WTC11 (cell line): ENCODE results near the gene INPP4B. TPM values are rescaled to one million over a fixed set of nuclear protein-coding genes. Genes with fewer than 3 reads are reported as not detected.
"Not testable (repeated sequence)": the region's sequence is repeated elsewhere in the genome, so short reads cannot be mapped to it uniquely, and the experiment has no call there.

Experiments used
- ATAC-seq: fragments of 200-7000 bp; cut with Tn5 transposase; 2 replicates; pipeline ENCODE4 v1.10.0; 2021; ENCODE audit warnings: mild to moderate bottlenecking, moderate library complexity
- CTCF ChIA-PET: fragments of 300-600 bp; sonication (Branson Sonifier 250); formaldehyde crosslinking; loops from one replicate; lab custom pipeline; 2021; ENCODE audit warnings: antibody characterized with exemption; lab: Charles Lee
- POLR2A ChIA-PET: fragments of 350-600 bp; sonication (Branson Sonifier 250); formaldehyde crosslinking; loops from one replicate; lab custom pipeline; 2021; ENCODE audit warnings: antibody characterized with exemption; lab: Charles Lee
- DNase-seq: peaks from one replicate; pipeline ENCODE4 v3.0.0; 2021; ENCODE audit warnings: low spot score
- H3K27ac Mint-ChIP-seq: 2 replicates; pipeline ENCODE4 v1.8.0; 2021; ENCODE audit warnings: mixed read lengths
- H3K27me3 Mint-ChIP-seq: 2 replicates; pipeline ENCODE4 v1.8.0; 2021; ENCODE audit warnings: low read depth, mild to moderate bottlenecking, moderate library complexity, mixed read lengths
- H3K36me3 Mint-ChIP-seq: 2 replicates; pipeline ENCODE4 v1.8.0; 2021; ENCODE audit warnings: mixed read lengths
- H3K4me1 Mint-ChIP-seq: 2 replicates; pipeline ENCODE4 v1.8.0; 2022; ENCODE audit warnings: mixed read lengths
- H3K4me3 Mint-ChIP-seq: 2 replicates; pipeline ENCODE4 v1.8.0; 2021; ENCODE audit warnings: mild to moderate bottlenecking, moderate library complexity, mixed read lengths
- H3K9me3 Mint-ChIP-seq: 2 replicates; pipeline ENCODE4 v1.8.0; 2021; ENCODE audit warnings: mixed read lengths
- ATF1 ChIP-seq: sonication (generic); formaldehyde crosslinking; IDR thresholded peaks from 2 replicates; pipeline ENCODE4 v1.8.1; 2023; ENCODE audit warnings: mild to moderate bottlenecking, moderate library complexity, missing genetic modification reagents
- ELF4 ChIP-seq: sonication (generic); formaldehyde crosslinking; IDR thresholded peaks from 2 replicates; pipeline ENCODE4 v1.8.1; 2022; ENCODE audit warnings: low read depth, mild to moderate bottlenecking, moderate library complexity, missing genetic modification reagents
- ESRRA ChIP-seq: sonication (generic); formaldehyde crosslinking; IDR thresholded peaks from 2 replicates; pipeline ENCODE4 v1.8.1; 2022; ENCODE audit warnings: mild to moderate bottlenecking, missing genetic modification reagents, borderline replicate concordance
- FOXJ3 ChIP-seq: sonication (generic); formaldehyde crosslinking; IDR thresholded peaks from 2 replicates; pipeline ENCODE4 v1.9.0; 2021; ENCODE audit warnings: missing genetic modification reagents, mild to moderate bottlenecking, borderline replicate concordance
- FOXP1 ChIP-seq: sonication (generic); formaldehyde crosslinking; IDR thresholded peaks from 2 replicates; pipeline ENCODE4 v1.8.0; 2022; ENCODE audit warnings: missing genetic modification reagents, mild to moderate bottlenecking, moderate library complexity, borderline replicate concordance
- GRHL2 ChIP-seq: fragments of 250-450 bp; sonication (Bioruptor Pico); IDR thresholded peaks from 2 replicates; pipeline ENCODE4 v1.8.0; 2022; ENCODE audit warnings: mild to moderate bottlenecking, moderate library complexity; ENCODE audit not compliant: insufficient replicate concordance, severe bottlenecking
- GTF2I ChIP-seq: fragments of 250-450 bp; sonication (Bioruptor Pico); conservative IDR thresholded peaks from 2 replicates; pipeline ENCODE4 v1.4.0; 2021; ENCODE audit warnings: mild to moderate bottlenecking
- HMGA2 ChIP-seq: fragments of 250-450 bp; sonication (Bioruptor Pico); IDR thresholded peaks from 2 replicates; pipeline ENCODE4 v1.4.0; 2021; ENCODE audit warnings: mild to moderate bottlenecking, moderate library complexity
- NFYB ChIP-seq: sonication (generic); formaldehyde crosslinking; conservative IDR thresholded peaks from 2 replicates; pipeline ENCODE4 v1.8.0; 2022; ENCODE audit warnings: low read depth, missing genetic modification reagents
- OVOL2 ChIP-seq: fragments of 250-450 bp; sonication (Bioruptor Pico); IDR thresholded peaks from 2 replicates; pipeline ENCODE4 v1.9.0; 2021; ENCODE audit warnings: mild to moderate bottlenecking, borderline replicate concordance
- RORB ChIP-seq: fragments of 250-450 bp; sonication (Bioruptor Pico); IDR thresholded peaks from 2 replicates; pipeline ENCODE4 v1.9.0; 2021; ENCODE audit warnings: mild to moderate bottlenecking
- TEAD1 ChIP-seq: sonication (generic); formaldehyde crosslinking; IDR thresholded peaks from 2 replicates; pipeline ENCODE4 v1.8.0; 2022; ENCODE audit warnings: mild to moderate bottlenecking, missing genetic modification reagents
- ZNF121 ChIP-seq: sonication (generic); formaldehyde crosslinking; IDR thresholded peaks from 2 replicates; pipeline ENCODE4 v1.8.0; 2023; ENCODE audit warnings: missing genetic modification reagents
- ZNF219 ChIP-seq: sonication (generic); formaldehyde crosslinking; IDR thresholded peaks from 2 replicates; pipeline ENCODE4 v1.8.0; 2023; ENCODE audit warnings: missing genetic modification reagents, mild to moderate bottlenecking, borderline replicate concordance
- ZNF232 ChIP-seq: sonication (generic); formaldehyde crosslinking; IDR thresholded peaks from 2 replicates; pipeline ENCODE4 v1.8.0; 2022; ENCODE audit warnings: mild to moderate bottlenecking, missing genetic modification reagents
- ZNF317 ChIP-seq: sonication (generic); formaldehyde crosslinking; IDR thresholded peaks from 2 replicates; pipeline ENCODE4 v1.8.1; 2023; ENCODE audit warnings: low read depth, mild to moderate bottlenecking, moderate library complexity, missing genetic modification reagents, borderline replicate concordance
- ZNF396 ChIP-seq: fragments of 250-450 bp; sonication (Bioruptor Pico); IDR thresholded peaks from 2 replicates; pipeline ENCODE4 v1.8.0; 2021; ENCODE audit warnings: mild to moderate bottlenecking, moderate library complexity, borderline replicate concordance
- ZNF423 ChIP-seq: fragments of 250-450 bp; sonication (Bioruptor Pico); IDR thresholded peaks from 2 replicates; pipeline ENCODE4 v2.1.2; 2022; ENCODE audit warnings: mild to moderate bottlenecking, moderate library complexity
- ZNF671 ChIP-seq: fragments of 250-450 bp; sonication (Bioruptor Pico); IDR thresholded peaks from 2 replicates; pipeline ENCODE4 v1.8.0; 2021; ENCODE audit warnings: mild to moderate bottlenecking
- total RNA-seq: library from RNA; stranded (reverse); gene quantifications from 3 replicates; pipeline ENCODE4 v1.2.3, GENCODE V29; 2021
- TF ChIP-seq, protein P1 (sequence below): sonication (generic); formaldehyde crosslinking; IDR thresholded peaks from 2 replicates; pipeline ENCODE4 v1.8.0; 2022; ENCODE audit warnings: mild to moderate bottlenecking, missing genetic modification reagents
- TF ChIP-seq, protein P2 (sequence below): fragments of 250-450 bp; sonication (Bioruptor Pico); IDR thresholded peaks from 2 replicates; pipeline ENCODE4 v1.9.0; 2021; ENCODE audit warnings: moderate library complexity, mild to moderate bottlenecking, inconsistent platforms, borderline replicate concordance
- TF ChIP-seq, protein P3 (sequence below): fragments of 200-600 bp; IDR thresholded peaks from 2 replicates; pipeline ENCODE4 v1.8.0; 2022; ENCODE audit warnings: antibody characterized with exemption

The INPP4B gene
- total RNA-seq, 1 experiment from 2014 or later = 0.92 TPM

DNA sequence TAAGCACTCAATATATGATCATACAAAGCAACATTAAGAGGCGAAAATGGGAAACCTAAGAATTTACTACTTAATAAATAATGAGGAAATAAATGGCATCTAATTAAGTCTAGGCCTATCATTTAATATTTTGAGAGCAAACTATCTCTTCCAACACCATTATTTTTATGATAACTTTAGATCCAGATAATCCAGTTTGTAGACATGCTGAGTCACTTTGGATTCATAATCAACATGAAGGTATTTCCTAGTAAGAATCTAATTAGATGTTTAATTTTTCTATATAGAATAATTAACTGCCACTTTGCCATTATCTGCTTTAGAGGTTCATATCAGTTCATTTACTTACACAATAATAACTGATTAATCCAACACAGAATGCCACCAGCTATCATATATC is 336.2 kb downstream of the INPP4B start:
- CTCF ChIA-PET = no interaction called here
- DNase-seq = no peak

DNA sequence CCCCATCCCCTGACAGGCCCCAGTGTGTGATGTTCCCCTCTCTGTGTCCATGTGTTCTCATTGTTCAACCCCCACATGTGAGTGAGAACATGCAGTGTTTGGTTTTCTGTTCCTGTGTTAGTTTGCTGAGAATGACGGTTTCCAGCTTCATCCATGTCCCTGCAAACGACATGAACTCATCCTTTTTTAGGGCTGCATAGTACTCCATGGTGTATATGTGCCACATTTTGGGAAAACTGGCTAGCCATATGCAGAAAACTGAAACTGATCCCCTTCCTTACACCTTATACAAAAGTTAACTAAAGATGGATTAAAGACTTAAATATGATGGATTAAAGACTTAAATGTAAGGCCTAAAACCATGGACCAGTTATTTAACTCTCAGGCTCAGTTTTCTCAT is 336.7 kb downstream of the INPP4B start:
- H3K36me3 Mint-ChIP-seq, H3K9me3 Mint-ChIP-seq, H3K27ac Mint-ChIP-seq, H3K4me1 Mint-ChIP-seq, POLR2A ChIA-PET, H3K27me3 Mint-ChIP-seq, H3K4me3 Mint-ChIP-seq, DNase-seq, CTCF ChIA-PET, ATAC-seq: not testable (repeated sequence)

More for the DNA sequence above, 336.2 kb downstream of the INPP4B start:
- POLR2A ChIA-PET = no interaction called here
- H3K27me3 Mint-ChIP-seq = no peaks in the 10 kb centered on the region
- no peak overlapping the region for H3K27ac Mint-ChIP-seq
- TF ChIP-seq ZNF423 (CRISPR knock-in tag) = no peak
- no peak for TF ChIP-seq GRHL2 (CRISPR knock-in tag)
- no peak for TF ChIP-seq ZNF317 (CRISPR knock-in tag)
- TF ChIP-seq ZNF671 (CRISPR knock-in tag) = no peak
- no peak for TF ChIP-seq FOXP1 (CRISPR knock-in tag)
- TF ChIP-seq ZNF396 (CRISPR knock-in tag) = no peak
- TF ChIP-seq, protein P1, sequence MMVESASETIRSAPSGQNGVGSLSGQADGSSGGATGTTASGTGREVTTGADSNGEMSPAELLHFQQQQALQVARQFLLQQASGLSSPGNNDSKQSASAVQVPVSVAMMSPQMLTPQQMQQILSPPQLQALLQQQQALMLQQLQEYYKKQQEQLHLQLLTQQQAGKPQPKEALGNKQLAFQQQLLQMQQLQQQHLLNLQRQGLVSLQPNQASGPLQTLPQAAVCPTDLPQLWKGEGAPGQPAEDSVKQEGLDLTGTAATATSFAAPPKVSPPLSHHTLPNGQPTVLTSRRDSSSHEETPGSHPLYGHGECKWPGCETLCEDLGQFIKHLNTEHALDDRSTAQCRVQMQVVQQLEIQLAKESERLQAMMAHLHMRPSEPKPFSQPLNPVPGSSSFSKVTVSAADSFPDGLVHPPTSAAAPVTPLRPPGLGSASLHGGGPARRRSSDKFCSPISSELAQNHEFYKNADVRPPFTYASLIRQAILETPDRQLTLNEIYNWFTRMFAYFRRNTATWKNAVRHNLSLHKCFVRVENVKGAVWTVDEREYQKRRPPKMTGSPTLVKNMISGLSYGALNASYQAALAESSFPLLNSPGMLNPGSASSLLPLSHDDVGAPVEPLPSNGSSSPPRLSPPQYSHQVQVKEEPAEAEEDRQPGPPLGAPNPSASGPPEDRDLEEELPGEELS (CRISPR knock-in tag) = no peak
- TF ChIP-seq ZNF232 (CRISPR knock-in tag) = no peak
- no peak for TF ChIP-seq TEAD1 (CRISPR knock-in tag)
- no peak overlapping the region for H3K4me3 Mint-ChIP-seq
- no peaks in the 10 kb centered on the region for H3K9me3 Mint-ChIP-seq
- no peak for ATAC-seq
- no peaks in the 10 kb centered on the region for H3K36me3 Mint-ChIP-seq
- no peaks in the 10 kb centered on the region for H3K4me1 Mint-ChIP-seq

DNA sequence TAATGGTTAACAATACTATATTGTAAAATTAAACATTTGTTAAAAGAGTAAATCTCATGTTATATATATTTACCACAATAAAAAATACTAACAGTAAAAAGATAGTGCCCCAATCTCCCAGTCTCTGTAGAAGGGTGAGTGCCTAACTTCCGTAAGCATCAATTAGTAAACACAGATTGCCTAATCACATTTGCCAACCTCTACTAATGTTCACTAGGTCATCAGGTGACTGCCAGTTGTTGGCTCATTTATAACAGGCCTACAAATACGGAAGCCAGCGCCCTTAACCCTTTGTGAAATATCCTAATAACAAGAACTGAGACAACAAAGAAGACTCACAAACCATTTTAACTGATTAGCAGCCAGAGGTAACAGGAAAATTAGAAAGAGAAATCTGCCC is 345.1 kb downstream of the INPP4B start:
- H3K27me3 Mint-ChIP-seq = no peaks in the 10 kb centered on the region
- CTCF ChIA-PET = no interaction called here
- H3K4me3 Mint-ChIP-seq = no peak overlapping the region
- no peaks in the 10 kb centered on the region for H3K9me3 Mint-ChIP-seq
- POLR2A ChIA-PET = no interaction called here
- H3K36me3 Mint-ChIP-seq = no peaks in the 10 kb centered on the region
- H3K27ac Mint-ChIP-seq = no peak overlapping the region
- no peak for DNase-seq
- H3K4me1 Mint-ChIP-seq = peaks cover 9% of the 10 kb centered on the region
- TF ChIP-seq ELF4 (CRISPR knock-in tag) (no peak), RORB (no peak), ESRRA (CRISPR knock-in tag) (no peak), NFYB (CRISPR knock-in tag) (no peak), GTF2I (CRISPR knock-in tag) (no peak), HMGA2 (CRISPR knock-in tag) (no peak), ZNF219 (CRISPR knock-in tag) (no peak), OVOL2 (no peak), TEAD1 (CRISPR knock-in tag) (no peak), FOXJ3 (CRISPR knock-in tag) (no peak), ATF1 (CRISPR knock-in tag) (no peak), ZNF121 (CRISPR knock-in tag) (no peak)
- TF ChIP-seq, protein P2, sequence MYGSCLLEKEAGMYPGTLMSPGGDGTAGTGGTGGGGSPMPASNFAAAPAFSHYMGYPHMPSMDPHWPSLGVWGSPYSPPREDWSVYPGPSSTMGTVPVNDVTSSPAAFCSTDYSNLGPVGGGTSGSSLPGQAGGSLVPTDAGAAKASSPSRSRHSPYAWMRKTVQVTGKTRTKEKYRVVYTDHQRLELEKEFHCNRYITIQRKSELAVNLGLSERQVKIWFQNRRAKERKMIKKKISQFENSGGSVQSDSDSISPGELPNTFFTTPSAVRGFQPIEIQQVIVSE (CRISPR knock-in tag) = no peak
- TF ChIP-seq, protein P3, sequence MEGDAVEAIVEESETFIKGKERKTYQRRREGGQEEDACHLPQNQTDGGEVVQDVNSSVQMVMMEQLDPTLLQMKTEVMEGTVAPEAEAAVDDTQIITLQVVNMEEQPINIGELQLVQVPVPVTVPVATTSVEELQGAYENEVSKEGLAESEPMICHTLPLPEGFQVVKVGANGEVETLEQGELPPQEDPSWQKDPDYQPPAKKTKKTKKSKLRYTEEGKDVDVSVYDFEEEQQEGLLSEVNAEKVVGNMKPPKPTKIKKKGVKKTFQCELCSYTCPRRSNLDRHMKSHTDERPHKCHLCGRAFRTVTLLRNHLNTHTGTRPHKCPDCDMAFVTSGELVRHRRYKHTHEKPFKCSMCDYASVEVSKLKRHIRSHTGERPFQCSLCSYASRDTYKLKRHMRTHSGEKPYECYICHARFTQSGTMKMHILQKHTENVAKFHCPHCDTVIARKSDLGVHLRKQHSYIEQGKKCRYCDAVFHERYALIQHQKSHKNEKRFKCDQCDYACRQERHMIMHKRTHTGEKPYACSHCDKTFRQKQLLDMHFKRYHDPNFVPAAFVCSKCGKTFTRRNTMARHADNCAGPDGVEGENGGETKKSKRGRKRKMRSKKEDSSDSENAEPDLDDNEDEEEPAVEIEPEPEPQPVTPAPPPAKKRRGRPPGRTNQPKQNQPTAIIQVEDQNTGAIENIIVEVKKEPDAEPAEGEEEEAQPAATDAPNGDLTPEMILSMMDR = no peak
- no peak for ATAC-seq
